ENCODE data around the gene KRT222. TPM values are rescaled to one million over a fixed set of nuclear protein-coding genes. Genes with fewer than 3 reads are reported as not detected.

The KRT222 gene
- total RNA-seq, 2 experiments from 2014 or later = not detected

DNA sequence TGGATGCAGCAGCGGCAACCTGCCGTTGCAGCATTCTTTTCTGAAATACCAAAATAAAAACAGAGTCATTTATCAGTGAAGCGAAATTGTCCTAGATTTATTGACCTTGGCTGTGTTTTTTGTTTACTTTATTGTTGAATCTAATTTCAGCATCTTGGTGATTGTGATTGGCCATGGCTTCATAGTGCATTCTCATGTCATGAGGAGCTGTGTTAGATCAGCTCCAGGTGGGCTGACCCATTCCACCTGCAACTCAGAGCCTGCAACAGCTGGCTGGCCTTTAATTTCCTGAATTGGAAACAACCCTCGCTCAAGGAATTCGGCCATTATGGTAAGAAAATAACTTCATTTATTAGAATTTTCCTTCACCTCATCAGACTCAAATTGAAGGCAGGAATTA, 22.1 kb upstream of the KRT222 start:
- intact Hi-C loops (cut with micrococcal nuclease; ENCODE audit: unreplicated experiment) = no loop called here
- Histone ChIP-seq H3K79me2 (ENCODE audit: insufficient read depth, low read depth, low read length) (no peaks in the 10 kb centered on the region), H3K4me1 (ENCODE audit: insufficient read depth, low read length, poor library complexity, severe bottlenecking) (no peaks in the 10 kb centered on the region), H3K27ac (ENCODE audit: low read depth, low read length, poor library complexity, severe bottlenecking) (no peak overlapping the region), H3K9me2 (ENCODE audit: insufficient read depth, low read length) (no peaks in the 10 kb centered on the region), H3K4me2 (ENCODE audit: low read length) (no peak overlapping the region), H2AFZ (ENCODE audit: low read length) (no peak overlapping the region), H4K20me1 (ENCODE audit: insufficient read depth, low read length) (no peaks in the 10 kb centered on the region), H3K4me3 (ENCODE audit: low read depth, low read length, poor library complexity, severe bottlenecking) (no peak overlapping the region), H3K36me3 (ENCODE audit: insufficient read depth, low read length) (no peaks in the 10 kb centered on the region), H3K9me3 (ENCODE audit: low read length) (no peaks in the 10 kb centered on the region)
- no TSS peak for BruUV-seq (replicated peaks)
- DNase-seq (ENCODE audit: low spot score) = no peak
- ChIA-PET POLR2A (no interaction called here), CTCF (ENCODE audit: unreplicated experiment) (no interaction called here)
- no peak for TF ChIP-seq EZH2phosphoT487 (IDR thresholded peaks at IDR 0.05; ENCODE audit: borderline replicate concordance, low read depth, low read length)
- TF ChIP-seq, protein P1, sequence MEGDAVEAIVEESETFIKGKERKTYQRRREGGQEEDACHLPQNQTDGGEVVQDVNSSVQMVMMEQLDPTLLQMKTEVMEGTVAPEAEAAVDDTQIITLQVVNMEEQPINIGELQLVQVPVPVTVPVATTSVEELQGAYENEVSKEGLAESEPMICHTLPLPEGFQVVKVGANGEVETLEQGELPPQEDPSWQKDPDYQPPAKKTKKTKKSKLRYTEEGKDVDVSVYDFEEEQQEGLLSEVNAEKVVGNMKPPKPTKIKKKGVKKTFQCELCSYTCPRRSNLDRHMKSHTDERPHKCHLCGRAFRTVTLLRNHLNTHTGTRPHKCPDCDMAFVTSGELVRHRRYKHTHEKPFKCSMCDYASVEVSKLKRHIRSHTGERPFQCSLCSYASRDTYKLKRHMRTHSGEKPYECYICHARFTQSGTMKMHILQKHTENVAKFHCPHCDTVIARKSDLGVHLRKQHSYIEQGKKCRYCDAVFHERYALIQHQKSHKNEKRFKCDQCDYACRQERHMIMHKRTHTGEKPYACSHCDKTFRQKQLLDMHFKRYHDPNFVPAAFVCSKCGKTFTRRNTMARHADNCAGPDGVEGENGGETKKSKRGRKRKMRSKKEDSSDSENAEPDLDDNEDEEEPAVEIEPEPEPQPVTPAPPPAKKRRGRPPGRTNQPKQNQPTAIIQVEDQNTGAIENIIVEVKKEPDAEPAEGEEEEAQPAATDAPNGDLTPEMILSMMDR (conservative IDR thresholded peaks at IDR 0.05; ENCODE audit: low read length) = no peak

DNA sequence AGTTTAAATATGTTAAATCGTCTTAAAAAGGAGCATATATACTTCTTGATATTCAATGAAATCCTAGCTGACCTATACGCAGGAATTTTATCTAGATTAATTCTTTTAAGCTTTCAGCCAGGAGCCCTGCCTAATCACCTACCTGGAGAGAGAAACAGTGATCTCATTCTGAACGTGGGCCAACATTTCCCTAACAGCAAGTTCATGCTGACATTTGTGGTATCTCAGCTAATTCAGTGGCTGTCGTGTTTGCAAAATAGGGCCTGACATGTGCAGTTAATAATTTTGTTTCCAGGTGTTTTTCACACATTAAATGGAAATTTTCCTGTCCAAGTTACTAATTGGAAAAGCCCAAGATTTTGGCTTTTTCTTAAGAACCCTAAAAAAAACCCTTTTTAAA, 21.2 kb upstream of the KRT222 start:
- CTCF ChIA-PET (ENCODE audit: unreplicated experiment) = no interaction called here
- no peak for TF ChIP-seq EZH2phosphoT487 (IDR thresholded peaks at IDR 0.05; ENCODE audit: borderline replicate concordance, low read depth, low read length)
- TF ChIP-seq, protein P1 (conservative IDR thresholded peaks at IDR 0.05; ENCODE audit: low read length) = no peak
- intact Hi-C loops (cut with micrococcal nuclease; ENCODE audit: unreplicated experiment) = no loop called here
- BruUV-seq (replicated peaks) = no TSS peak
- no peaks in the 10 kb centered on the region for H4K20me1 ChIP-seq (ENCODE audit: insufficient read depth, low read length)
- no peak overlapping the region for H3K4me2 ChIP-seq (ENCODE audit: low read length)
- no peak for DNase-seq (ENCODE audit: low spot score)
- no peaks in the 10 kb centered on the region for H3K36me3 ChIP-seq (ENCODE audit: insufficient read depth, low read length)
- no peak overlapping the region for H2AFZ ChIP-seq (ENCODE audit: low read length)
- H3K9me3 ChIP-seq (ENCODE audit: low read length) = no peaks in the 10 kb centered on the region
- no peak overlapping the region for H3K27ac ChIP-seq (ENCODE audit: low read depth, low read length, poor library complexity, severe bottlenecking)
- no peaks in the 10 kb centered on the region for H3K79me2 ChIP-seq (ENCODE audit: insufficient read depth, low read depth, low read length)
- H3K9me2 ChIP-seq (ENCODE audit: insufficient read depth, low read length) = no peaks in the 10 kb centered on the region
- H3K4me3 ChIP-seq (ENCODE audit: low read depth, low read length, poor library complexity, severe bottlenecking) = no peak overlapping the region
- POLR2A ChIA-PET = no interaction called here
- no peaks in the 10 kb centered on the region for H3K4me1 ChIP-seq (ENCODE audit: insufficient read depth, low read length, poor library complexity, severe bottlenecking)

DNA sequence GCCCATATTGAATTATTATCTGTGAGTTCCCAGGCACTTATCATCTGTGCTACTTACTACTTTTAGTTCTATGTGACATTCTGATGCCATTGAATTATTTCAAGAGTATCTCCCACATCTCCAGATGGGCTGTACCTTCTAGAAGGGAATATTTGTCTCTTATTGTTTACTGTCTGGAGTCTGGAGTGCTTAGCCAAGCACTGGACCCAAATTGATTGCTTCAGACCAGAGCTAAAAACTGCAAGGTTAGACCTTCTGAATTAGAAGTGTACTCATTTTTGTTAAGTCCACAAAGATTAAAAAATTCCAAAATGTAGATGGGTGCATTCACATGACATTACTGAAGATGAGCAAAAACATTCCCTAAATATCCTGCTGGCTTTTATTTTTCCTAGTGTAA, 16.0 kb upstream of the KRT222 start:
- BruUV-seq (replicated peaks) = no TSS peak
- no peaks in the 10 kb centered on the region for H3K4me1 ChIP-seq (ENCODE audit: insufficient read depth, low read length, poor library complexity, severe bottlenecking)
- H3K27ac ChIP-seq (ENCODE audit: low read depth, low read length, poor library complexity, severe bottlenecking) = no peak overlapping the region
- ChIA-PET POLR2A (no interaction called here), CTCF (ENCODE audit: unreplicated experiment) (no interaction called here)
- H3K4me3 ChIP-seq (ENCODE audit: low read depth, low read length, poor library complexity, severe bottlenecking) = no peak overlapping the region
- no peak overlapping the region for H2AFZ ChIP-seq (ENCODE audit: low read length)
- intact Hi-C loops (cut with micrococcal nuclease; ENCODE audit: unreplicated experiment) = no loop called here
- H4K20me1 ChIP-seq (ENCODE audit: insufficient read depth, low read length) = no peaks in the 10 kb centered on the region
- no peaks in the 10 kb centered on the region for H3K9me3 ChIP-seq (ENCODE audit: low read length)
- TF ChIP-seq, protein P1 (conservative IDR thresholded peaks at IDR 0.05; ENCODE audit: low read length) = no peak
- no peak for TF ChIP-seq EZH2phosphoT487 (IDR thresholded peaks at IDR 0.05; ENCODE audit: borderline replicate concordance, low read depth, low read length)
- H3K4me2 ChIP-seq (ENCODE audit: low read length) = no peak overlapping the region
- DNase-seq (ENCODE audit: low spot score) = no peak
- H3K79me2 ChIP-seq (ENCODE audit: insufficient read depth, low read depth, low read length) = no peaks in the 10 kb centered on the region
- H3K36me3 ChIP-seq (ENCODE audit: insufficient read depth, low read length) = no peaks in the 10 kb centered on the region
- no peaks in the 10 kb centered on the region for H3K9me2 ChIP-seq (ENCODE audit: insufficient read depth, low read length)
